ENCODE measurements around the gene NHSL2. TPM values are rescaled to one million over a fixed set of nuclear protein-coding genes. Genes with fewer than 3 reads are reported as not detected.

The NHSL2 gene
- total RNA-seq, 4 donors from 2014 or later = 10.4 to 31.4 (median 17.7) TPM

GRCh38 chrX:72051589-72051988 is 140.9 kb downstream of the NHSL2 start:
- Histone ChIP-seq H3K27ac (replicated peaks in 1 of 4) (peak overlapping the region in 3 of 4 donors; percentile 54 to 66 (median 56)), H3K4me1 (peaks cover 3 to 72% (median 53%) of the 10 kb centered on the region in 4 donors), H3K4me3 (no peak overlapping the region), H3K36me3 (no peaks in the 10 kb centered on the region), H3K9me3 (no peaks in the 10 kb centered on the region), H3K27me3 (no peaks in the 10 kb centered on the region)
- intact Hi-C loops (cut with DNase I) = no loop called here
- DNase-seq (ENCODE audit: extremely low spot score) = no peak
- 86% methylated on average over 2 of the region's 2 CpGs for WGBS
- TF ChIP-seq POLR2A (IDR thresholded peaks at IDR 0.05; ENCODE audit: low read depth) (no peak), POLR2AphosphoS5 (IDR thresholded peaks at IDR 0.05) (no peak), EP300 (IDR thresholded peaks at IDR 0.05) (no peak), CTCF (IDR thresholded peaks at IDR 0.05) (no peak)

- TF ChIP-seq POLR2AphosphoS5 (IDR thresholded peaks at IDR 0.05) (no peak), CTCF (IDR thresholded peaks at IDR 0.05) (no peak), EP300 (IDR thresholded peaks at IDR 0.05) (no peak), POLR2A (IDR thresholded peaks at IDR 0.05; ENCODE audit: low read depth) (no peak)
- peaks cover 0 to 71% (median 54%) of the 10 kb centered on the region in 4 donors for H3K4me1 ChIP-seq
- no peak overlapping the region for H3K4me3 ChIP-seq
- no peak for DNase-seq (ENCODE audit: extremely low spot score)
- 52% methylated on average over 5 of the region's 5 CpGs for WGBS
- intact Hi-C loops (cut with DNase I) = no loop called here
- peak overlapping the region; percentile 54 to 66 (median 58) for H3K27ac ChIP-seq (replicated peaks in 1 of 4)
- H3K36me3 ChIP-seq = no peaks in the 10 kb centered on the region
- H3K27me3 ChIP-seq = peaks cover 0 to 4% (median 0%) of the 10 kb centered on the region in 4 donors
- no peaks in the 10 kb centered on the region for H3K9me3 ChIP-seq
These were observed 141.9 kb downstream of the NHSL2 start for GRCh38 chrX:72052415-72053090.

GRCh38 chrX:72053508-72053907 is 142.9 kb downstream of the NHSL2 start:
- intact Hi-C loops (cut with DNase I) = no loop called here
- Histone ChIP-seq H3K9me3 (no peaks in the 10 kb centered on the region), H3K4me3 (no peak overlapping the region), H3K36me3 (no peaks in the 10 kb centered on the region), H3K27ac (replicated peaks in 1 of 4) (peak overlapping the region; percentile 54 to 66 (median 58)), H3K27me3 (peaks cover 0 to 4% (median 0%) of the 10 kb centered on the region in 4 donors), H3K4me1 (peaks cover 0 to 72% (median 58%) of the 10 kb centered on the region in 4 donors)
- DNase-seq (ENCODE audit: extremely low spot score) = no peak
- WGBS = 85% methylated on average over 5 of the region's 5 CpGs
- TF ChIP-seq POLR2A (IDR thresholded peaks at IDR 0.05; ENCODE audit: low read depth) (no peak), EP300 (IDR thresholded peaks at IDR 0.05) (no peak), POLR2AphosphoS5 (IDR thresholded peaks at IDR 0.05) (no peak), CTCF (IDR thresholded peaks at IDR 0.05) (no peak)

- Histone ChIP-seq H3K27me3 (peaks cover 0 to 4% (median 0%) of the 10 kb centered on the region in 4 donors), H3K4me3 (no peak overlapping the region), H3K36me3 (no peaks in the 10 kb centered on the region), H3K27ac (replicated peaks in 1 of 4) (peak overlapping the region in 3 of 4 donors; percentile 4 to 66 (median 56)), H3K4me1 (peaks cover 0 to 61% (median 53%) of the 10 kb centered on the region in 4 donors), H3K9me3 (no peaks in the 10 kb centered on the region)
- intact Hi-C loops (cut with DNase I) = no loop called here
- 72% methylated on average over 19 of the region's 19 CpGs for WGBS
- TF ChIP-seq CTCF (IDR thresholded peaks at IDR 0.05) = no peak
- no peak for TF ChIP-seq POLR2A (IDR thresholded peaks at IDR 0.05; ENCODE audit: low read depth)
- no peak for TF ChIP-seq EP300 (IDR thresholded peaks at IDR 0.05)
- DNase-seq (ENCODE audit: extremely low spot score) = no peak
These were observed 144.3 kb downstream of the NHSL2 start for GRCh38 chrX:72054779-72055489.

Measured in esophagus muscularis mucosa (tissue), 4 donors.